ENCODE data around the gene SCIN. TPM values are rescaled to one million over a fixed set of nuclear protein-coding genes. Genes with fewer than 3 reads are reported as not detected.

SCIN gene
- total and polyA plus RNA-seq, 7 donors, result 0.08 to 0.17 (median 0.13) TPM; not detected in 3

GRCh38 chr7:12588259-12588904 lies 17.9 kb downstream of the SCIN start:
- 91 to 95% (median 93%) methylated on average over 10 to 11 of the region's 11 CpGs for WGBS, 3 donors
- no peaks in the 10 kb centered on the region for H3K4me1 ChIP-seq
- no peak for DNase-seq

GRCh38 chr7:12590559-12590958 lies 20.0 kb downstream of the SCIN start:
- Histone ChIP-seq H3K9me3 (no peaks in the 10 kb centered on the region), H3K4me1 (no peaks in the 10 kb centered on the region), H3K27ac (no peak overlapping the region), H3K36me3 (ENCODE audit: insufficient read depth in 1 of 2, low read depth in 1 of 2) (no peaks in the 10 kb centered on the region), H3K4me3 (no peak overlapping the region), H3K27me3 (ENCODE audit: insufficient read depth in 3 of 3, low read length in 2 of 3) (no peaks in the 10 kb centered on the region)
- WGBS, 3 donors, result 86 to 88% (median 87%) methylated on average over 7 of the region's 7 CpGs
- no peak for TF ChIP-seq CTCF (IDR thresholded peaks at IDR 0.05)
- ATAC-seq (no peak), DNase-seq (no peak)
- intact Hi-C loops (cut with DNase I), result no loop called here

More at GRCh38 chr7:12588259-12588904, 17.9 kb downstream of the SCIN start:
- ATAC-seq, result no peak
- Histone ChIP-seq H3K27ac (no peak overlapping the region), H3K4me3 (no peak overlapping the region), H3K36me3 (ENCODE audit: insufficient read depth in 1 of 2, low read depth in 1 of 2) (no peaks in the 10 kb centered on the region), H3K27me3 (ENCODE audit: insufficient read depth in 3 of 3, low read length in 2 of 3) (no peaks in the 10 kb centered on the region), H3K9me3 (no peaks in the 10 kb centered on the region)
- no peak for TF ChIP-seq CTCF (IDR thresholded peaks at IDR 0.05)
- intact Hi-C loops (cut with DNase I), result no loop called here

- no peaks in the 10 kb centered on the region for H3K36me3 ChIP-seq (ENCODE audit: insufficient read depth in 1 of 2, low read depth in 1 of 2)
- DNase-seq, result no peak
- no peaks in the 10 kb centered on the region for H3K4me1 ChIP-seq
- intact Hi-C loops (cut with DNase I), result no loop called here
- no peak for TF ChIP-seq CTCF (IDR thresholded peaks at IDR 0.05)
- no peak for ATAC-seq
- H3K4me3 ChIP-seq, result no peak overlapping the region
- H3K27ac ChIP-seq, result no peak overlapping the region
- H3K27me3 ChIP-seq (ENCODE audit: insufficient read depth in 3 of 3, low read length in 2 of 3), result no peaks in the 10 kb centered on the region
- 94 to 96% (median 95%) methylated on average over 24 of the region's 24 CpGs for WGBS, 3 donors
- H3K9me3 ChIP-seq, result no peaks in the 10 kb centered on the region
These were observed 23.8 kb downstream of the SCIN start for GRCh38 chr7:12594122-12594897.

GRCh38 chr7:12595148-12595547 lies 24.6 kb downstream of the SCIN start:
- no peak for DNase-seq
- TF ChIP-seq CTCF (IDR thresholded peaks at IDR 0.05), result no peak
- WGBS, 3 donors, result 86 to 95% (median 94%) methylated on average over 7 of the region's 7 CpGs
- no peak for ATAC-seq
- no peaks in the 10 kb centered on the region for H3K36me3 ChIP-seq (ENCODE audit: insufficient read depth in 1 of 2, low read depth in 1 of 2)
- no peak overlapping the region for H3K27ac ChIP-seq
- H3K4me1 ChIP-seq, result no peaks in the 10 kb centered on the region
- H3K27me3 ChIP-seq (ENCODE audit: insufficient read depth in 3 of 3, low read length in 2 of 3), result no peaks in the 10 kb centered on the region
- no peak overlapping the region for H3K4me3 ChIP-seq
- no peaks in the 10 kb centered on the region for H3K9me3 ChIP-seq
- intact Hi-C loops (cut with DNase I), result no loop called here
